HG03097 (cell line): ENCODE measurements around the gene ACOT7.
"Not testable (repeated sequence)": the region's sequence is repeated elsewhere in the genome, so short reads cannot be mapped to it uniquely, and the experiment has no call there.

Source experiments
- ATAC-seq: cut with Tn5 transposase; IDR thresholded peaks from one replicate; pipeline ENCODE4 v1.9.1; 2021; ENCODE audit not compliant: unreplicated experiment, low FRiP score

Gene ACOT7

DNA sequence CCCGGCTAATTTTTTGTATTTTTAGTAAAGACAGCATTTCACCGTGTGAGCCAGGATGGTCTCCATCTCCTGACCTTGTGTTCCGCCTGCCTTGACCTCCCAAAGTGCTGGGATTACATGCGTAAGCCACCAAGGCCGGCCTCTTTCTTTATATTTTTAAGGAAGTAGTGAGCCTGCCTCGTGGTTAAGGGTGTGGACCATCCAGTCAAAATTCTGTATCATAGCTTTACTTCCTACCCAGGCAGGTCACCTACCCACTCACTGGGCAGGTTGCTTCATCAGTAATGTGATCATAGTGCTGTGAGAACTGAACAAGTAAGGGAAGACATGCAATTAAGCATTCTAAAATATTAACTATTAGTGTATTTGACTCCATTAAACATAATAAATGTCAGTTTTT is 8.1 kb upstream of the ACOT7 start:
- ATAC-seq = no peak

DNA sequence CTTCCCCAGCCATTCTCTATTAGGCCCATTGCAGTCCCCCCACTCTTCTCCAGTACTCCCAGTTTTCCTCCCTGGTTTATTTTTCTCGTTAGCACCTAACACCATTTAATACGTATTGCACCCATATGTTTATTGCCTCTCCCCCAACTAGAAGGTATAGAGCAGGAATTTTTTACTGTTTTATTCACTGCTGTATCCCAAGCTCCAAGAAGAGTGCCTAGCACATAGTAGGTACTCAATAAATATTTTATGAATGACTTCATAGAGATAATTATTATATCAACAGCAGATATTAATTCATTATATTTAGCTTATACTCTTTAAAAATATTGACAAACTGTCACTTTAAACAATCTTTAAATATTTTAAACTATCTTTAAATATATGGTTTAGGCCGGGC is 5.7 kb upstream of the ACOT7 start:
- ATAC-seq = no peak

DNA sequence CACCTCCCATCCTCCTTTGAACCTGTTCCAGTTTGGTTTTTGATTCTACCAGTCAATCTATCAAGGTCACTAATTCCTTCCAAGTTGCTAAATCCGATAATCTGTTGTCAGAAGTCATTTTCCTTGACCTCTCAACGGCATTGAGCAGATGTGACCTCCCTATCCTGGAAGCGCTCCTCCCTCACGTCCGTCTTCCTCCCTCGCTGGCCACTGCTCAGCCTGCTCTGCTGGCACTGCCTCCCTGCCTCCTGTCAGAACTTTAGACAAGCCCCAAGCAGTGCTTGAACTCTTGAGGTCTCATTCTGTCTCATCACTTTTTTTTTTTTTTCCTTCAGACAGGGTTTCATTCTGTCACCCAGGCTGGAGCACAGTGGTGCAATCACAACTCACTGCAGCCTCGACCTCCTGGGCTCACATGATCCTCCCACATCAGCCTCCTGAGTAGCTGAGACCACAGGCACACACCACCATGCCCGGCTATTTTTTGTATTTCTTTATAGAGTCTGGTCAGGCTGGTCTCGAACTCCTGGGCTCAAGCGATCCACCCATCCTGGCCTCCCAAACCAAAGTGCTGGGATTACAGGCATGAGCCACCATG is 4.4 kb upstream of the ACOT7 start:
- ATAC-seq = no peak

GRCh38 chr1:6396998-6397397 is 3.4 kb upstream of the ACOT7 start:
- no peak for ATAC-seq

DNA sequence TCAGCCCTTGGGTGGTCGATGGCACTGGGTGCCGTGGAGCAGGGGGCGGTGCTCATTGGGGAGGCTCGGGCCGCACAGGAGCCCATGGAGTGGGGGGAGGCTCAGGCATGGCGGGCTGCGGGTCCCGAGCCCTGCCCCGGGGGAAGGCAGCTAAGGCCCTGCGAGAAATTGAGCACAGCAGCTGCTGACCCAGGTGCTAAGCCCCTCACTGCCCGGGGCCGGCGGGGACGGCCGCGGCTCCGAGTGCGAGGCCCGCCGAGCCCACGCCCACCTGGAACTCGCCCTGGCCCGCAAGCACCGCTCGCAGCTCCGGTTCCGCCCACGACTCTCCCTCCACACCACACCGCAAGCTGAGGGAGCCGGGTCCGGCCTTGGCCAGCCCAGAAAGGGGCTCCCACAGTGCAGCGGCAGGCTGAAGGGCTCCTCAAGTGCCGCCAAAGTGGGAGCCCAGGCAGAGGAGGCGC is 2.2 kb upstream of the ACOT7 start:
- not testable (repeated sequence) for ATAC-seq

DNA sequence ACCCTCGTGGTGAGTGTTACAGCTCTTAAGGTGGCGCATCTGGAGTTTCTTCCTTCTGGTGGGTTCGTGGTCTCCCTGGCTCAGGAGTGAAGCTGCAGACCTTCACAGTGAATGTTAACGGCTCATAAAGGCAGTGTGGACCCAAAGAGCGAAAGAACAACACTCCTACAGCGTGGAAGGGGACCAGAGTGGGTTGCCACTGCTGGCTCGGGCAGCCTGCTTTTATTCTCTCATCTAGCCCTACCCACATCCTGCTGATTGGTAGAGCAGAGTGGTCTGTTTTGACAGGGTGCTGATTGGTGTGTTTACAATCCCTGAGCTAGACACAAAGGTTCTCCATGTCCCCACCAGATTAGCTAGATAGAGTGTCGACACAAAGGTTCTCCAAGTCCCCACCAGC is 1.6 kb upstream of the ACOT7 start:
- ATAC-seq = not testable (repeated sequence)

DNA sequence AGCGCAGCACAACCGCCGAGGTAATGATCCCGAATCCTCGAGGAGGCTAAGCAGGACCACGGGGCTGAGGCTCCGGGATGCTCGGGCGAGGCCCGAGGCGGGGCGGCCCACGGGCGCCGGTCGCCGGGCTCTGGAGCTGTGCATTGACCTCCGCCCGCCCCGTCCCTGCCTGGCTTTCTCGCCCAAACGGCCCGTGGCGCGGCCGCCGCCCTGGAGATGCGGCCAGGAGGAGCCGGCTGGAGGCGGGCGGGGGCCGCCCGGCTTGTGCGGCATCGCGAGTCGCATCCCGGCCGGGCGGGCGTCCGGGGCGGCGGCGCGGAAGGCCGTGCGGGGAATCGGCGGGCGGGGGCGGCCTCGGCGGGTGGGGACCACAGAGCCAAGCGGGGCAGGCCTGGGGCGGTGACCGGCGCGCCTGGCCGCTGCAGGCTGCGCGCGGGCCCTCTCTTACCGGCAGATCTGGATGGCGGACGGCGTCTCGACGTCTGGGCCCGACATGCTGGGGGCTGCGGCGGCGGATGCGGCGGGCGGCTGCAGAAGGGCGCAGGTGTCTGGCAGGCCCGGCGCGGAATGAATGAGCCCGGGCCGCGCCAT is 663 bp downstream of the ACOT7 start:
- ATAC-seq = no peak

DNA sequence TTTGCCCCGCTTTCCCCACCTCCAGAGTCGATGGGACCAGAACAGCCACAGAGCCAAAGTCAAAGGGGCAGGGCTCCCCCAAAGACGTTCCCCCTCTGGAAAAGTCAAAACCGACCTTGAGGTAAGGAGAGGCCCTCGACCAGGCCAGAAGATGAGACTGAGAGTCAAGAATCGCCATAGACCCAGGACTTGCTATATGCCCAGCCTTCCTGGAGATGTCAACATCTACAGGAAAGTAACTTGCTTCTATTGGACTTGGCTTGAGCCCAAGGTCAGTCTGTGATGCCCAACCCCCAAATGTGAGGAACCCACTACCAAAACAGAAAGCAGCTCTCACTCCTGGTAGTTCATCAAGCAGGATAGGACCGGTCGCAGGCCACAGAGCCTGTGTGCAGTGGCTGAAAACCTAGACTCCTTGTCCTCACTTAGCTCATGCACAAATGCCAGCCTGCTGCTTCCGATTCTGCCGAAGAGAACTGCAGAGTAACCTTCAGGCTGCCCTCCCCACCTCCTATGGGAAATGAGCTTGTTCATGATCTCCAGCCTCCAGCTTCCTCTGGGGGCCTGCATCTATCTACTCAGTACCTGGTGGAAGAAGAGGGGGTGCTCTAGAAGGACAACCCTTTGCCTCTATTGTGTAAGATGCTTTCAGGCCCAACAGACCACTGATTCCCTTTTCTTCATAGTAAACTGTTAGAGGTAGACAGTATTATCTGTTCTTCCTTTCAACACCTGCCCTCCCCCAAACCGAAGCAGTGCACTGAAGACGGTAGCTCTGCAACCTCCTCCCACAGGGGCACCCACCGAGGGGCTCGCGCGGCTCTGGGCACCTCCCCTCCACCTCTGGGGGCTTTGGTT is 1.4 kb downstream of the ACOT7 start:
- no peak for ATAC-seq

GRCh38 chr1:6389971-6390370 is 3.6 kb downstream of the ACOT7 start:
- no peak for ATAC-seq

GRCh38 chr1:6386371-6386949 is 7.1 kb downstream of the ACOT7 start:
- no peak for ATAC-seq

DNA sequence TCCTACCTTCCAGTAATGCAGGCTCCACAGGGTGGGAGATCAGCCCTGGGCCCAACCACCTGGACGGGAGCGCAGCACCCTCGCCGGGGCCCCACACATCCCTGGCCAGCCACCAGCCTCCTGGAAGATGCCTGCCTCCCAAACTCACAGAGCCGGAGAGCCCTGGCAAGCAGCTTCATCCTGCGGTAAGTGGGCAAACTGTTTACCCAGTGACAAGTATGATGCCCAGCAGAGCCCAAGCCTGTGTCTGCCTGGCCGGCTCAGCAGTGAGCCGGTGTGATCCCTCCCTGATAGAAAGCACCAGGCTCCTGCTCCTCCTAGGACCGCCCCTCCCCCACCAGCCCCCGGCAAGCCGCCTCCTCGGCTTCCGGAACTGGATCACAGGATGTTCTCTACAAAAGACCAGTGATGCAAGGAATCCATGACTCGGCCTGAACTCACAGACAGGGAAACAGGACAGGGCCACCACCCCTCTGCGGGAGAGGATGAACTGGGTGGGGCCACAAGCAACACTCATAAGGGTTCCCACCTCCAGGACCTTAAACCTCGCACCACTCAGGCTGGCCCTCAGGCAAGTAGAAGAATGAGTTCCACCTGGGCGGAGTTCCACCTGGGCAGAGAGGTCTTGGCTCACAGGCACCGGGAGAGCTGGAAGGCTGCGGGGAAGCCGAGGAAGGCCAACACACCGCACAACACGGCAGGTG is 7.9 kb downstream of the ACOT7 start:
- ATAC-seq = no peak

DNA sequence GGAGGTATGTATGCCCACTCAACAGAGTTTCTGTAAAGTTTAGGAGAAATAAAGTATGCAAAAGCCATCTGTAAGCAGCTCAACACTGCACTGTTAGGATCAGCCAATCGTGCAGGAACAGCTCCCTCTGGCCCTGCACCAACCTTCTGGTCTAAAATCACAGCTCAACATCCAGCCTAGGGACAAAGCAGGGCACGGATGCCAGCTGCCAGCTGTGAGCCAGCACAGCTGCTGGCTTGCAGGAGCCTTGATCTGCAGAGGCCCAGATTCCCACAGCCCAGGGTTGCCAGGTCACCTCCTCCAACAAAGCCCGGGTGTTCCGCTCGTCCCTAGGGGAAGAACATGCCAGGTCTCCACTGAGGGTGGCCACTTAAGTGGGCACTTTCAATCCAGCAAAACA is 8.6 kb downstream of the ACOT7 start:
- no peak for ATAC-seq

DNA sequence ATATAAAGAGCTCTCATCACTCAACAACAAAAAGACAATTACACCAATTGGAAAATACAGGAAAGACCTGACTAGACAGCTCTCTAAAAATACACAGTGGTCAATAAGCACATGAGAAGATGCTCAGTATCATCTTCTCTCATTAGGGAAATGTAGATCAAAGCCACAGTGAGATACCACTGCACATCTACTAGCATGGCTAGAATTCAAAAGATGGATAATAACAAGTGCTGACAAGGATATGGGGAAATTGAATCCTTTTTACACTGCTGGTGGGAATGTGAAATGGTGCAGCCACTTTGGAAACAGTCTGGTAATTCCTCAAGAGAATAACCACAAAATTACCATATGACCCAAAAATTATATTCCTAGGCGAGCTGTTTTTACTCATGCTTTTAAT is 9.4 kb downstream of the ACOT7 start:
- no peak for ATAC-seq

DNA sequence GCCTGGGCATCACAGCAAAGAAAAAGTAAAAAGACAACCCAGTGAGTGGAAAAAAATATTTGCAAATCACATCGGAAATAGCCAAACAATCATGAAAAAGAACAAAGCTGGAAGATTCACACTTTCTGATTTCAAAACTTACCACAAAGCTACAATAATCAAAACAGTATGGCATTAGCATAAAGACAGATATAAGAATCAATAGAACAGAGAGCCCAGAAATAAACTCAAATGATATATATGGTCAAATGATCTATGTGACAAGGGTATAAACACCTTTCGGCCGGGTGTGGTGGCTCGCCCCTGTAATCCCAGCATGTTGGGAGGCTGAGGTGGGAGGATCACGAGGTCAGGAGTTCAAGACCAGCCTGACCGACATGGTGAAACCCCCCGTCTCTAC is 13.5 kb downstream of the ACOT7 start:
- ATAC-seq = no peak

DNA sequence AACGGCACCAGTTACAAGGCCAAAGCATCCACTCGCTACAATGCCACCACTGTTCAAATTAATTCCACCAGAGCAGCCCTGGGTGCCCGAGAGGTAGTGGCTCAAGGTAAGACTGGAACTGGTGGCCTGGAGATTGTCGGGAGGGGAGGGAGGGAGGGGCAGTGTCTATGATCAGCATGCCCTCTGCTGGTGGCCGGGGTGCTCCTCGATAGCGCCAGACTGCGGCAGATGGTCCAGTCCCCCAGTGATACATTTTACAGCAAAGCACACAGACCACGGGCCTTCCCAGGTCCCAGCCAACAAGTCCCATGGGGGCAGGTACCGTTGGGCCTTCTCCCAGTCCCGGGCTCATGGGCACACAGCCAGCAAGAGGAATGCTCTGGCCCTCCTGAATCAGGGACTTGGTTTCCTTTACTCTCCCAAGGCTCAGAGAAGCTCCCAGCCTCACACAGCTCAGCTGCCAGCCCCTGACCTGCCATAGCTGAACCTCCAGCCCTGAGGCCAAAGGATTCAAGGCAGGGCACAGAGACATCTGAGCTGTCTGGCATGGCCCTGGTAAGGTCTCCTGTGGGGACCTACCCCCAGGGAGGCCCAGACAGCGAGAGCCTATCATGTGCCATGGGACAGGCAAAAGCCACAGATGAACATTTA is 15.3 kb downstream of the ACOT7 start:
- no peak for ATAC-seq

DNA sequence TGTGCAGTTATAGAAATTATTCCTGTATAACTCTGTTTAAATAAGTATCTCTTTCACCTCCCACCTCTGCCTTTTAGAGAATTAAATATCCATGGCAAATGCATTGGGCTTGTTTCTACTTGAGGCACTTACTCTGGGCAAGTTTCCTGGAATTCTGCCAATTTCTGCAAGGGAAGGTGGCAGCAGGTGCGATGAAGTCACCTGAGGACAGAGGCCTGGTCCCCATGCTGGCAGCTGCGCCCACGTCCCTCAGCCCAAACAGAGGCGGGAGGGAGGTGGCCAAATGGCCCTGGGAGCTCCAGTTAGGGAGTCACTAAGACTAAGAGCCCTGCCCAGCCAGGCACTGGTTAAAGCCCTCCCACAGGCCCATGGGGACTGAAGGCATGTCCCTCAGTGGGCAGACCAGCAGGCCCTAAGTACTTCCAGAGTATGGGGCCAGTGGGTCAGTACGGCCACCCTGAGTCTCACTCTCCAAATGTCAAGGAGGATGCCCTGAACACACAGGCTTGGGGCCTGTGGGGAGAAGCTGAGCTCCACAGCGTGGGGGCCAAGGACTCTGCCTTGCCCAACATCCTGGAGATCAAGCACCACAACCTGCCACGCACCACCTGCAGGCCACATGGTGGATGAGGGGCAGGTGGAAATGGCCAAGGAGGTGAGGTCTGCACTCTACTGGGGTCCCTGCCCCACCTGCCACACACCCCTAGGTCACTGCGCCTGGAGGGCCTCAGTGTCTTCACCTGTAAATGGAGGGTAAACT is 19.4 kb downstream of the ACOT7 start:
- ATAC-seq = no peak

DNA sequence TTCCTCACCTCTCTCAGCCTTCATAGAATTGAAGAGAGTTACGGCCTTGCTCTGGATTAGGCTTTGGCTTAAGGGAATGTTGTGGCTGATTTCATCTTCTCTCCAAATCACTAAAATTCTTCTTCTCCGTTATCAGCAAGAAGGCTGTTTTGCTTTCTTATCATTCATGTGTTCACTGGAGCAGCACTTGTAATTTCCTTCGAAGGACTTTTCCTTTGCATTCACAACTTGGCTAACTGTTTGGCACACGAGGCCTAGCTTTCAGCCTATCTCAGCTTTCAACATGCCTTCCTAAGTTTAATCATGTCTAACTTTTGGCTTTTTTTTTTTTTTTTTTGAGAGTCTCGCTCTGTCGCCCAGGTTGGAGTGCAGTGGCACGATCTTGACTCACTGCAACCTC is 21.3 kb downstream of the ACOT7 start:
- ATAC-seq = not testable (repeated sequence)

- ATAC-seq = no peak
Observed at GRCh38 chr1:6370006-6370405, 23.6 kb downstream of the ACOT7 start.

DNA sequence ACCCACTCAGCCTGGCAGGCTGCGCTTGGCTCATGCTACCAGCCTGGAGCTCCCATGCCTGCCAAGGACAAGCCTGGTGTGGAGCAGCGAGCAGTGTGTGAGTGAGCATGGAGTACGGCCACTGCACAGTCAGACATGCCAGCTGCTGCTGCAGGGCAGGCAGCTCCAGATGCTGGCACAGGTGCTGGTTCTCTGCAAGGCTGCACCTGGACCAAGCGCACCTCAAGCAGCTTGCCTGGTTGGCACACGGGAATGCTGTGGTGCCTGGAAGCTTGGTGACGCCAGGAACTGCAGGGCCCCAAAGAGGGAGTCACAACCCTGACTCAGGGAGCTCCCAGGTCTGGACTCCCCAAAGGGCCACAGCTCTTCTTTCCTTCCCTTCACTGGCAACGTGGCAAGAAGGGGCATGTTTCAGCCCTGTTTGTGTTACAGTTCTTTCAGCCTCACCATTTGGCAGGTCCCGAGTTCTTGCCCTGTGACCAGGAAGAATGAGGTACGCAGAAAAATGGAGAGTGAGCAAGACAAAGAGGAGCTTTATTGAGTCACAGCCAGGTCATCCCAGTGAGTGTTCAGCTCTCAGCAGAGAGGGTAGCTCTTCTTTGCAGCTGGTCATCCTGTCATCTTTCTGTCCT is 26.1 kb downstream of the ACOT7 start:
- ATAC-seq = no peak
